ENCODE measurements around the gene FLRT3.

FLRT3 gene

DNA sequence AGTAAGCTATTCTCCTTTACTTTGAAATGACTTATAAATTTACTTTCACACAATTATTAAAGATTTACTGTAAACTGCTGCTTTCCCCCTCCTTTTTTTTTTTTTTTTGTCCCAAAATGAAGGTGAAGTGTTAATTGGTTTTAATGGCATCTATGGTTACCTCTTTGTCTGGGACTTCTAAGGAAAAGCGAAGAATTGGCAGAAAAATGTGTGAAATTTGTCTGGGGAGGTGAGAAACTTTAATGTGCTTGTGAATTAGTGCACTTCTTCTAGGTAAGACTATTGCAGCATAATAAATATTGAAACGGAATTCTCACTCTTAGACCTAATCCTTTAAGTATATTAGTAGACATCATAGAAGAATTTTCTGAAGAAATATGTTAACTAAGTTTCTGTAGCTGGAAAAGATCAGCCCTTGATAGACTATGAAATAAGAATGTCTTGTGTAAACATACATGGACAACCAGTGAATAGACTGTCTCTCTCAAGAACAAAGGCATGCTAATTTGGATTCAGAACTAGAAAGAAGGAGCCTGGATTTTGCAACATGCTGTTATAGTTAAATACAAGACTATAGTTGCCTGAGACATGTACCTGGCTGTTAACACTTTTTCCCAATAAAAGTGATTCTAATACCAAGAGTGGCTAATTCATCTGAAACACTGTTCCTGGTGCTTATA, 23.9 kb downstream of the FLRT3 start:
- no peak for DNase-seq

DNA sequence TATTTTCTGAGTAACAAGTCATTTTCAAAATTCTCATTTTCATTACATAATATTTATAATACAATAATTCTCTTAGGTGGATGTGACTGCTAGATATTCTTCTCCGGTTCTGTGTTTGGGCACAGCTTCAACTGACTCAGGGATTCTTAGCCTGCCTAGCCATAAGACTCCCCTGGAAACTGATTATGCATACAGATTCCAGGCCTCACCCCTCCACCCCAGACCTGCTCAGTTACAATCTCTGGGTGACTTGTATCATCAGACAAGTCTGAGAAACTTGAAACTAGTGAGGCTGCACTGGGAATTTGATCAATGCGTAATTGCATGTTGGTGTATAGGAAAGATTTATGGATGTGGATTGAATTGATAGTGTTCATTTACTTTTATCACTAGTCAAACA, 25.4 kb downstream of the FLRT3 start:
- DNase-seq, result no peak

DNA sequence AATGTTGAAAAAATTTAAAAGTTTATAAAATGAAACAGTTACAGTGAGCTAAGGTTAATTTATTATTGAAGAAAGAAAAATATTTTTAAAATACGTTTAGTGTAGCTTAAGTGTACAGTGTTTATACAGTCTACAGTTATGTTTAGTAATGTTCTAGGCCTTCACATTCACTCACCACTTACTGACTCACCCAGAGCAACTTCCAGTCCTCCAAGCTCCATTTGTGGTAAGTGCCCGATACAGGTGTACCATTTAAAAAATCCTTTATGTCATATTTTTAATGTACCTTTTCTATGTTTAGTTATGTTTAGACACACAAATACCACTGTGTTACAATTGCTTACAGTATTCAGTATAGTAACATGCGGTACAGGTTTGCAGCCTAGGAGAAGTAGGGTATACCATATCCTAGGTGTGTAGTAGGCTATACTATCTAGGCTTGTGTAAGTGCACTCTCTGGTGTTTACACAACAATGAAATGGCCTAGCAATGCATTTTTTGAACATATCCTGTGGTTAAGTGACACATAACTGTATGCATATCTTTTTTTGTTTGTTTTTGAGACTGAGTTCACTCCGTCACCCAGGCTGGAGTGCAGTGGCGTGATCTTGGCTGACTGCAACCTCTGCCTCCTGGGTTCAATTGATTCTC, 26.3 kb downstream of the FLRT3 start:
- DNase-seq, result no peak

DNA sequence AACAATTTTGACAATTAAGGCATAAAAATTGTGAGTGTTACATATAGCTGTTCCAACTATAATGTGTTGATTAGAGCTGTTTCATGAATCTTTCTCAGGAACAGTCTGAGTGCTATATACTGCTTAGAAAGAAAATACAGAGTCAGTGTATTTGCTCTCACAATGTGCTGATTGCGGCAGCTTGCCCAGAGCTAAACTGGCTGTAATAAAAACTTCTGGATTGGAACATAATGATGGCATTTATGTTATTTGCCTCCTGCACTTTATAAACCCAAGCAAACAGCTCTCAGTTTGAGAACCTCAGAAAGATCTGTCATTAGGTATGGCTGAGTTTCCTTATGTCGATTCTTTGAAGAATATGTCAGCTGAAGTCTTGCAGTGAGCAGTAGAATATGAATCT, 29.5 kb downstream of the FLRT3 start:
- DNase-seq, result no peak

DNA sequence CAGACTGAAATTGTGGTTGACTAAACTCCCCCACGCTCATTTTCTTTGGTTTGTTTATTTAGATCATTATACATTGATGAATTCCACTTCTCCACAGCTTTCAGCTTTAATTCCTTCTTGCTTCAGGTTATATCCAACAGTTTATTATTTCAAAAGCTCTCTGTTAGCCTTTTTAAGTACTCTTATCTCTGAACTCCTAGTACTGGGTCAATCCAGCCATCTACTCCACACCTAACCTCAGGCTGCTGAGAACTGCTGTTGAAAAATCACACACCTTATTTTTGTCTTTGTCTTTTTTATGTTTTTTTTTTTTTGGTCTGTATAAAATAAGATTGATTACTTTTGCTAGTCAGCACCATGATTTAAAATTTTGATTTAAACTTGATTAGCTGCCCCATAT, 32.9 kb downstream of the FLRT3 start:
- no peak for DNase-seq

DNA sequence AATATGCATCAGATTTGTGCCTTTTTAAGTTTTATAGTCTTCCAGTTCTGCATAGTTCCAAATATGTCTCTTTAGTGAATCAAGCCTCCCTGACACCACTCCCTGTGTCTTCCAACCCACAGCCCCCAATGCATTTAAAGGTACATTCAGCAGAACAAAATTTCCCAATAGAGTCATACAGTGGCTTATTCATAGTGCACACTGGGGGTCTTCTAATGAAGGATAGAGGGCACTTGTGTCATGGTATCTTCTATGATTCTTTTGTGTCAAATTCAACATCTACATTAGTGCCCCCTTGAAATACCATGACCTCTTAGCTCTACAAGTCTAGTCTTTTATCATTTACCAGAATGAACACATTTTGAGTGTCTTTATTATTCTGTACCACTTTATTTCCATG, 33.8 kb downstream of the FLRT3 start:
- DNase-seq, result no peak

DNA sequence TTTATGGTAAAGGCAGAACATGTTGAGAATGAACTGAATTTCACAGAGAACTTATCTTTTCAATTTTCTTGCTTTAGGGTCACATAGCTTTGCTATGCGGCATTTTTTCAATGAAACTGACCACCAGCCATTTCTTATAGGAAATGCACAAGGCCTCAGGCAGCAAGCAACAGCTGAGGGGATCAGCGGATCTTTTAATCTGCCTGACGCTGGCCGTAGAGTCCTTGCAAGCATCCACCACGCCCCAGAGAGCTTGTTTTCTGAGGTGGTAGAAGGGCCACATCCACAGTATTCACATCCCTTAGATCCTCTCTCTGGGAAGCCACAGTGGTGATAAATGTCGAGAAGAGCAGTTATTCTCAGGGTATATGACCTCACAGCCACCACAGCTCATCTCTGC, 34.3 kb downstream of the FLRT3 start:
- no peak for DNase-seq

DNA sequence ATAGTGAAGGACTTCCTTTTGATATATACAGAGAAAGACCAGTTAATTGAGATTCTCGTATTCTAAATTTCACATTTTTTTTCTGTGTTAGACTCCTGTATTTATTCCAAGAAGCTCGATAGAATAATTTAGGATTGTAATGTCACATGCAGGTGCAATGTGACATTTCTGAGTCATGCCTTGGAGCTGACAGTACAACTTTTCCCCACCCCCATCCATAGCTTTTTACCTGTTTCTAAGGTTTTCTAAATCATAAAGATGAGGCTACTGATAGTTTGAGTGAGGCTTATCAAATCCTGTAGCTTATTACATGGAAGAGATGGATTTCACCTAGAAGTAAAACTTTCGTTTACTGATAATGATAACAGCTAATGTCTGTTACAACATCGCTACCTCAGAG, 37.6 kb downstream of the FLRT3 start:
- no peak for DNase-seq

DNA sequence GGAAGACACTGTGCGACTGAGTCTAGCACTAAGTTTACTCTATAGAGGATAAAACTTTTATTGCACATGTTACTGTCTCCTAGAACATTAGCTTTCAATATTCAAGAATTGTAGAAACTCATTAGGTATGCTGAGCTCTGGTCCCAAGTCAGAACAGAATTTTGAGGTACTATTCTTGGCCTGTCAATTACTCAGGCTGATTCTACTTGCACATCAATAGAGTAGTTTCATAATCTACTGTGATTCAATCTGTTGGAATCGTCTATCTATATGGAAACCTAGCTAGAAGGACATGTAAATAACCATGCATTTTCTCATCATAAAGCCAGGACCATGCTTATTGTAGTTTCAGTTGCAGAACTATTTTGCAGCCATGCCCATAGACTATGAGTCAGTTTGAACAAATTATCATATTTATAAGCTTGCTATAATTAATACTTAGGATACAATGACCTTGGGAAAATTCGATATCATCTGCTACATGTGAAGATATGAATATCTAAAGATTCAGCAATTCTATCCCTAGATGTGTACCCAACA, 41.6 kb downstream of the FLRT3 start:
- DNase-seq, result no peak

DNA sequence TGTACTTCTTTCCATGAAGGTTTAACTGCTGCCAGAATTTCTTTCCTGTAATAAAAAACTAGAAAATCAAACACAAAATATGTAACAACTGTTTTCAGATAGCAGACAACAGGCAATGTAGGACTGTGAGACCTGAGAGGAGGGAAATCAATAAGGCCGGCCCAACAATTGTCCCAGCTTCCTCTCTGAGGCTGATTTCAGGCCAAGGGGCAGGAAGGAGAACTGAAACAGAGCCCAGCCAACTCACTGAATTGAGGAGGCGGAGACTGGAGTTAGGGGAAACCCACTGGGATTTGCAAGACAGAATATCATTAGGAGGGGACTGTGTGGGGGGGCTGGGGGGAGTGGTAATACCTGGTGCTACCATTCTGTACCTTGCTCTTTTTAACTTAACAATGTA, 42.2 kb downstream of the FLRT3 start:
- no peak for DNase-seq

DNA sequence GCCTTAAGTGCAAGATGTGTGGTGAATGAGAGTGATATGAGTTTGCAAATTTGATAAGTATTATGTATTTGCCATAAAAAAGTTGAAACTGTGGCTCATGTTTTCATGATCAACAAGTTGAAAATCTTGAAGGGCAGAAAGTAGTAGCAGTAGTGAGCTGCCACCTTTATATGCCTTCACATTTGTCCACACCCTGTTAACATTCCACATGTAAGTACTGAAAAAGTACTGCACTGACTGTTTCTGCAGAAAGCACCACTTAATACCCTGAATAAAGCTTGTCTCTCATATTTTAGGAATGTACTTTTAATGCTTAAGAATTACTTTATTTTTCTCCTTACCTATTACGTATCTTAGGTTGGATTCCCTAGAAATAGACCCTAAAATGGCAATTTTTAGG, 45.9 kb downstream of the FLRT3 start:
- DNase-seq, result no peak

DNA sequence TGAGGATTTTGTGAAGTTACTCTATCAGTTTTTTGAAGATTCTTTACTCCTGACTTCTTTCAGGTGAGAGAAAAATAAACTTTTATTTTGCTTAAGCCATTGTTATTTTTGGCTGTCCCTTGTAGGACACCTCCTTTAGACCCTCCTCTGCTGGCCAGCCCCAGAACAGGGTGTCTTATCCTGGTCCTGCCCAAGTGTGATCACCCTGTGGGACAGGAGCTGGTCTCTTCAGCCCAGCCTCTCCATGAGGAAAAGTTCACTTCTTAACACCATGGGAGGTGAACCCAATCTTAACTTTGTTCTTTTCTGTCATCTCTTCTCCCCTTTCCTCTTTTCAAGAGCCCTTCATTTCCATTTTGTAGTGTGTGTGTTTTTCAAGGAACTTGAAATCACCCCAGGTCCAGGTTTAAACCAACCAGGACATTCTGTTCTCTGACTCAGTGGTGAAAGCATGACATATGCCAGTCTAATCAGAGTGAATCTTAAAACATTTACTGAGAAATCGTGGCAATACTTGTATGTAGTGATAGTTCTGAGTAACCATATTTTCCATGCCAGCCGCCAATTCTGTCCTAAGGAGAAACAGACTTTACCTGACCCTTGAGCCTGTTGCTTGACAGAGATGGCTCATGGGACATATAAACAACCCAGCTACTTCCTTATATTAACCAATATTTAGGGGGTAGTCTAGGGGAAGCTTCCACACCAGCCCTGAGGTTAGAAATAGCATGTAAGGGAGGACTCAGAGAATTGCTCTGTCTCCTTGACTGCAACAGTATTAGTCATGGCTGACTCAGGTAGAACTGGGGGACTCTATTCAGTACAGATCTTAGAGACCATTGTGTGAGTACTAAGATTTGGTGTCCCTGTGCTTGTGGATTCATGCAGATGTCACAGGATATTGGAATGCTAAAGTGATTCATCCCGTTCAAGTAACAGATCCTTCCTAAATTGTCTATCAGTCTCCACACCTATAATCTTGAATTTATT, 48.8 kb downstream of the FLRT3 start:
- no peak for DNase-seq

DNA sequence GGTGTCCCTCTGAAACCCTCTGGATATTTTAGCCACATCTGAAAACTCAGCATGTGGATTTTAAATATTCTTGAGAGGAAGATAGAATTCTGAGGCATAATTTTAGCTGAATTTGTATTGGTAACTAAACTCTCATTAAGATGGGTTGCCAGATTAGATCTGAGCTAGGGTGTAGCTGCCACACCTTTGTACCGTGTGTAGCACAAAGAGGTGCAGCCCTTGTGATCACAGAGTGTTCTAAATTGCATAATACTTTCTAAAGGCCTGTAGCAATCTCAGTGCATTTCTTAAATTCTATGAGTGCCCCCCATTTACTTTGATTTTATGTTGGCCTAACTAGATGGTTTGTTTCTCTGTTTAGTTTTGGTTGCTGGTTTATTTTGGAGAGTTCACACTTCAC, 53.0 kb downstream of the FLRT3 start:
- DNase-seq, result no peak

DNA sequence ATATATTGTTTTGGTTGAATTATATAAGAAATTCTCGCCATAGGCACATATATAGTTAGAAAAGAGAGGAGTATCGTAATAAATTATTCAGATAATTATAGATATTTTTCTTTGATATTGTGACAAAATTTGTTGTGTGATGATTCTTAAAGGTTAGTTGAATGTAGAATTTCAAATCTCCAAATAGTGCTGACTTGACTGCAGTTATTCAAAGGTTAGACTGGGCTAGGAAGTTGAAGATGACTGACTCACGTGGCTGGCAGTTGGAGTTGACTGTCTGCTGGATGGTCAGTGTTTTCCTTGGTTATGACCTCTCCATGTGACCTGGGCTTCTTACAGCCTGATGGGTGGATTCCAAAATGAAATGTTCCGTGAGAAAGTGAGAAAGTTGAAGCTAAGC, 55.3 kb downstream of the FLRT3 start:
- no peak for DNase-seq
